ENCODE data around the gene MACO1.
"Not testable (repeated sequence)": the region's sequence is repeated elsewhere in the genome, so short reads cannot be mapped to it uniquely, and the experiment has no call there.

MACO1 gene

GRCh38 chr1:25500694-25501093 is 70.0 kb downstream of the MACO1 start:
- H3K36me3 ChIP-seq (ENCODE audit: insufficient read depth, low read length) = peaks cover 7% of the 10 kb centered on the region
- no peak overlapping the region for H3K9ac ChIP-seq (ENCODE audit: insufficient read length)
- H3K4me3 ChIP-seq = no peak overlapping the region
- DNase-seq (ENCODE audit: low read depth, low spot score) = no peak
- TF ChIP-seq POLR2AphosphoS5 (IDR thresholded peaks at IDR 0.05; ENCODE audit: borderline replicate concordance, low read depth, low read length) = no peak
- no peak for TF ChIP-seq FOXP2 (optimal IDR thresholded peaks at IDR 0.05; ENCODE audit: control extremely low read depth, extremely low read length, insufficient read depth)
- TF ChIP-seq EZH2 (IDR thresholded peaks at IDR 0.05) = no peak
- no peak overlapping the region for H3K27ac ChIP-seq
- H3K9me3 ChIP-seq (ENCODE audit: low read depth, low read length) = no peaks in the 10 kb centered on the region

GRCh38 chr1:25501235-25502058 is 70.8 kb downstream of the MACO1 start:
- DNase-seq (ENCODE audit: low read depth, low spot score) = no peak
- Histone ChIP-seq H3K27ac (no peak overlapping the region), H3K9me3 (ENCODE audit: low read depth, low read length) (no peaks in the 10 kb centered on the region), H3K9ac (ENCODE audit: insufficient read length) (no peak overlapping the region), H3K4me3 (no peak overlapping the region), H3K36me3 (ENCODE audit: insufficient read depth, low read length) (peaks cover 7% of the 10 kb centered on the region)
- TF ChIP-seq FOXP2 (optimal IDR thresholded peaks at IDR 0.05; ENCODE audit: control extremely low read depth, extremely low read length, insufficient read depth) = no peak
- TF ChIP-seq POLR2AphosphoS5 (IDR thresholded peaks at IDR 0.05; ENCODE audit: borderline replicate concordance, low read depth, low read length) = no peak
- no peak for TF ChIP-seq EZH2 (IDR thresholded peaks at IDR 0.05)

DNA sequence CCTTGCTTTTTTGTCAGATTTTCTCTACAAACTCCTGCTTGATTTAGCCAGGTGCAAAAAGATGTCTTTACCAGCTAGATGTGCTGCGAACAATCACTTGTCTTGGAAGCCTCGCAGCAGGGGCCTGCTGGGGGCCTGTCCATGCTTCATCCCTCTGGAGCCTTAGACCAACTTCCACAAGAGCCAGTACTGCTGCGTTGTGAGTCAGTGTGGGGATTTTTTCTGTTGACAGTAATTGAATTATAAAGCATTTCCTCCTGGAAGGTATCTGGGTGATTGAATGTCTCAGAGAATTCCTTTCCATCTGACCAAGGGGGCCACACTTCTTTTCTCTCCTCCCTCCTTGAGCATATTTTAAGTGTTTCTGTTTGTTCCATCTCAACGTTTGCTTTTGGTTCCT is 72.3 kb downstream of the MACO1 start:
- Histone ChIP-seq H3K4me3 (no peak overlapping the region), H3K9me3 (ENCODE audit: low read depth, low read length) (no peaks in the 10 kb centered on the region), H3K9ac (ENCODE audit: insufficient read length) (no peak overlapping the region), H3K36me3 (ENCODE audit: insufficient read depth, low read length) (peaks cover 2% of the 10 kb centered on the region), H3K27ac (no peak overlapping the region)
- DNase-seq (ENCODE audit: low read depth, low spot score) = no peak
- no peak for TF ChIP-seq EZH2 (IDR thresholded peaks at IDR 0.05)
- no peak for TF ChIP-seq FOXP2 (optimal IDR thresholded peaks at IDR 0.05; ENCODE audit: control extremely low read depth, extremely low read length, insufficient read depth)
- TF ChIP-seq POLR2AphosphoS5 (IDR thresholded peaks at IDR 0.05; ENCODE audit: borderline replicate concordance, low read depth, low read length) = no peak

DNA sequence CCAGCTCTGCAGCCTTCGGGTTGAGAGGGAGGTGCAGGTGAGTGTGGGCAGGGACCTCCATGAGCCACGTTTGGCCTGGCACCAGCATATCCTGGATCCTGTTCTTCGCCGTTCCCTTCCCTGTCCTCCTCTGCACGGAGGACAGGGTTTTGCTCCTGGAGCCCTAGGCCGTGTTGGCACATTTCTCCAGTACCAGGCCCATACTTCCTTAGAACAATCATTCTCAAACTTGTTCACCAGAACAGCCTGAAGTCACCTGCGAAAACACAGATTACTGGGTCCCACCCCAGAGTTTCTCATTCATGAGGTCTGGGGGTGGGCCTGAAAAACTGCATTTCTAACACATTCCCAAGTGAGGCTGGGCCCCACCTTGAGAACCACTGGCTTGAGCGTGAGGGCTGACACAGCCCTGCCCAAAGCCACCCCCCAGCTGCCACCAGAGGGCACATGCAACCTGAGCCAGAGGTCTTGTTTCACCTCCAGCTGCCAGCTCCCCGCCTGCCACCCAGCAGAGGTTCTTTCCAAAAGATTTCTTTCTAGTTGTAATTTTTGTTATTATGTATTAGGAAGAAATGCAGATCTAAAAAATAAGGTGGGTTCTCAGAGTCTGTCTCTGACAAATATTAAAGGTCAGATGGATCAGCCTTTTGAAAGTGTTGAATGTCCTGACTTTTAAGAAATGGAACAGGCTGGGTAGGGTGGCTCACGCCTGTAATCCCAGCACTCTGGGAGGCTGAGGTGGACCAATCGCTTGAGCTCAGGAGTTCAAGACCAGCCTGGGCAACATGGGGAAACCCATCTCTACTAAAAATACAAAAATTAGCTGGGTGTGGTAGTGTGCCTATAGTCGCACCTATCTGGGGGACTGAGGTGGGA is 73.1 kb downstream of the MACO1 start:
- no peak for TF ChIP-seq POLR2AphosphoS5 (IDR thresholded peaks at IDR 0.05; ENCODE audit: borderline replicate concordance, low read depth, low read length)
- no peak for TF ChIP-seq EZH2 (IDR thresholded peaks at IDR 0.05)
- no peak for TF ChIP-seq FOXP2 (optimal IDR thresholded peaks at IDR 0.05; ENCODE audit: control extremely low read depth, extremely low read length, insufficient read depth)
- Histone ChIP-seq H3K9ac (ENCODE audit: insufficient read length) (no peak overlapping the region), H3K27ac (no peak overlapping the region), H3K9me3 (ENCODE audit: low read depth, low read length) (no peaks in the 10 kb centered on the region), H3K4me3 (no peak overlapping the region), H3K36me3 (ENCODE audit: insufficient read depth, low read length) (no peaks in the 10 kb centered on the region)
- no peak for DNase-seq (ENCODE audit: low read depth, low spot score)

DNA sequence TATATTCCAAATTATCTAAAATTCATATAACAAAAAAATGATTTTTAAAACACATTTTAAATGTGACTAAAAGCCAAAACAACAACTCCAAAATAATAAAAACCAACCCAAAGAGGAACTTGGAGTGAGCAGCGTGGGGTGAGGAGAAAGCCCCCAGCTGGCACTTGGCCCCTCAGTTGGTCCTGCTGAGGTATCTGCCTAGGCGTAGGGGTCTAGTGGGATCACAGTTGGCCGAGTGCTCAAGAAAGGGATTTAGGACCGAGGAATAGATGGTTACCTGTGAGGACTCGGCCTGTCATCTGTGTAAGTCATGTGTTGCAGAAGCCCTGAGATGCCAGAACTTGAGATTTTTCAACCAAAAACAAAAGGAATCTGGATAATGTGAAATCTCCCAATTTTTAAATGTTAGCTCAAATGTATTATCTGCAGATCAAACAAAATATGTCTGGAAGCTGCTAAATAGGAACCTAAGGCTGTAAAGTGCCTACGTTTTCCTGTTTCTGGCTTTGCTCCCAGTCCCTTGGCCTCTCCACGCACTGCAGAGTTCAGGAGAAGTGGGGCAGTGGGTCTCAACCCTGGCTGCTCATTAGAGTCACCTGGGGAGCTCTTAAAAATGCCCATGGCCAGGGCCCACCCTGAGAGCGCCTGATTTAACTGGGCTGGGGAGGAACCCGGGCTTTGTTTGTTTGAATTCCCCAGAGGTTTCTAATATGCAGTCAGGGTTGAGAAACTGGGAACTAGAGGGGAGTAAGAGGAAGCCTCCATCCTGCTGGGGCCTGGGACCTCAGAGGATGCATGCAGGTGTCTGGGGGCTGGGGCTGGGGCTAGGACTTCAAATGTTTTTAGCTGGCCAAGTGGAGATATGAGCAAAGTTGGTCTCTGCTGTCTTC is 74.3 kb downstream of the MACO1 start:
- Histone ChIP-seq H3K36me3 (ENCODE audit: insufficient read depth, low read length) (no peaks in the 10 kb centered on the region), H3K9me3 (ENCODE audit: low read depth, low read length) (no peaks in the 10 kb centered on the region), H3K9ac (ENCODE audit: insufficient read length) (no peak overlapping the region), H3K27ac (no peak overlapping the region), H3K4me3 (no peak overlapping the region)
- no peak for TF ChIP-seq FOXP2 (optimal IDR thresholded peaks at IDR 0.05; ENCODE audit: control extremely low read depth, extremely low read length, insufficient read depth)
- no peak for TF ChIP-seq POLR2AphosphoS5 (IDR thresholded peaks at IDR 0.05; ENCODE audit: borderline replicate concordance, low read depth, low read length)
- no peak for TF ChIP-seq EZH2 (IDR thresholded peaks at IDR 0.05)
- no peak for DNase-seq (ENCODE audit: low read depth, low spot score)

- Histone ChIP-seq H3K9ac (ENCODE audit: insufficient read length) (no peak overlapping the region), H3K27ac (no peak overlapping the region), H3K9me3 (ENCODE audit: low read depth, low read length) (no peaks in the 10 kb centered on the region), H3K36me3 (ENCODE audit: insufficient read depth, low read length) (no peaks in the 10 kb centered on the region), H3K4me3 (no peak overlapping the region)
- no peak for DNase-seq (ENCODE audit: low read depth, low spot score)
- no peak for TF ChIP-seq EZH2 (IDR thresholded peaks at IDR 0.05)
- no peak for TF ChIP-seq POLR2AphosphoS5 (IDR thresholded peaks at IDR 0.05; ENCODE audit: borderline replicate concordance, low read depth, low read length)
- TF ChIP-seq FOXP2 (optimal IDR thresholded peaks at IDR 0.05; ENCODE audit: control extremely low read depth, extremely low read length, insufficient read depth) = no peak
These were observed 75.1 kb downstream of the MACO1 start for GRCh38 chr1:25505656-25506385.

- H3K9me3 ChIP-seq (ENCODE audit: low read depth, low read length); H3K9ac ChIP-seq (ENCODE audit: insufficient read length); H3K27ac ChIP-seq; DNase-seq (ENCODE audit: low read depth, low spot score); H3K36me3 ChIP-seq (ENCODE audit: insufficient read depth, low read length); H3K4me3 ChIP-seq: not testable (repeated sequence)
These were observed 76.1 kb downstream of the MACO1 start for GRCh38 chr1:25506566-25507463.

Measured in SK-N-MC (cell line).